Neuronal stem cell (in vitro differentiated cells): ENCODE data around the gene BMPER.

ENCODE experiments used
- DNase-seq: peaks from one replicate; pipeline ENCODE4 v3.0.0-alpha.2; 2013; ENCODE audit warnings: low spot score
- H2AFZ ChIP-seq: one replicate; pipeline ENCODE4 v1.6.1; 2013; ENCODE audit warnings: mild to moderate bottlenecking, low read length, inconsistent platforms
- H2AK5ac ChIP-seq: 2 replicates; pipeline ENCODE4 v1.6.1; 2013; ENCODE audit warnings: low read depth, mild to moderate bottlenecking, inconsistent platforms, low read length, moderate library complexity, mixed read lengths
- H2BK120ac ChIP-seq: 2 replicates; pipeline ENCODE4 v1.6.1; 2013; ENCODE audit warnings: low read depth, mild to moderate bottlenecking, inconsistent platforms, low read length, moderate library complexity, mixed read lengths
- H2BK12ac ChIP-seq: one replicate; pipeline ENCODE4 v1.6.1; 2013; ENCODE audit warnings: low read length, inconsistent platforms
- H2BK15ac ChIP-seq: 2 replicates; pipeline ENCODE4 v1.6.1; 2013; ENCODE audit warnings: mild to moderate bottlenecking, low read length, inconsistent platforms, mixed read lengths
- H2BK5ac ChIP-seq: one replicate; pipeline ENCODE4 v1.6.1; 2013; ENCODE audit warnings: inconsistent platforms, mild to moderate bottlenecking, low read length, moderate library complexity
- H3K14ac ChIP-seq: one replicate; pipeline ENCODE4 v1.6.1; 2013; ENCODE audit warnings: low read length, inconsistent platforms
- H3K18ac ChIP-seq: 2 replicates; pipeline ENCODE4 v1.6.1; 2013; ENCODE audit warnings: low read length, inconsistent platforms
- H3K23ac ChIP-seq: 2 replicates; pipeline ENCODE4 v1.6.1; 2013; ENCODE audit warnings: low read depth, mild to moderate bottlenecking, mixed read lengths, low read length, inconsistent platforms; ENCODE audit not compliant: poor library complexity
- H3K27ac ChIP-seq: replicated peaks from 3 replicates; pipeline ENCODE4 v1.5.1; 2013; ENCODE audit warnings: low read length, inconsistent platforms
- H3K27me3 ChIP-seq, 3 experiments: 2 replicates each; pipeline ENCODE4 v1.6.1; 2013; ENCODE audit warnings: low read length in 3 of 3, mild to moderate bottlenecking in 2 of 3, inconsistent platforms in 1 of 3, low read depth in 1 of 3, mixed read lengths in 1 of 3, moderate library complexity in 1 of 3; ENCODE audit not compliant: control insufficient read depth in 3 of 3, insufficient read depth in 3 of 3
- H3K36me3 ChIP-seq, 2 donors: replicated peaks in 1 of 2; 2 replicates each; pipeline ENCODE4 v1.6.1; 2013; ENCODE audit warnings: low read length in 2 of 2; ENCODE audit not compliant: control insufficient read depth in 2 of 2, insufficient read depth in 2 of 2
- H3K4ac ChIP-seq: 2 replicates; pipeline ENCODE4 v1.6.1; 2013; ENCODE audit warnings: inconsistent platforms, mild to moderate bottlenecking, low read length, moderate library complexity
- H3K4me1 ChIP-seq, 2 donors: 1 replicate in 1 of 2; 2 replicates in 1 of 2; pipeline ENCODE4 v1.6.1; 2013; ENCODE audit warnings: low read length in 2 of 2, low read depth in 1 of 2; ENCODE audit not compliant: control insufficient read depth in 2 of 2, insufficient read depth in 1 of 2
- H3K4me2 ChIP-seq: one replicate; pipeline ENCODE4 v1.6.1; 2013; ENCODE audit warnings: mild to moderate bottlenecking, low read length, inconsistent platforms; ENCODE audit not compliant: insufficient read depth, poor library complexity, severe bottlenecking
- H3K4me3 ChIP-seq, 2 donors: 2 replicates each; pipeline ENCODE4 v1.5.1; 2013; ENCODE audit warnings: low read length in 2 of 2, mild to moderate bottlenecking in 2 of 2, inconsistent platforms in 1 of 2, moderate library complexity in 1 of 2
- H3K79me1 ChIP-seq: one replicate; pipeline ENCODE4 v1.6.1; 2013; ENCODE audit warnings: low read depth, mild to moderate bottlenecking, inconsistent platforms, low read length, moderate library complexity
- H3K9ac ChIP-seq: one replicate; pipeline ENCODE4 v1.6.1; 2013; ENCODE audit warnings: mild to moderate bottlenecking, low read depth, low read length, inconsistent platforms; ENCODE audit not compliant: poor library complexity
- H3K9me3 ChIP-seq, 2 donors: replicated peaks in 1 of 2; 2 replicates each; pipeline versions ENCODE3 to v1.6.1; 2013; ENCODE audit warnings: low read length in 2 of 2, mild to moderate bottlenecking in 2 of 2, inconsistent platforms in 1 of 2, low read depth in 1 of 2, mixed read lengths in 1 of 2, moderate library complexity in 1 of 2; ENCODE audit not compliant: control insufficient read depth in 2 of 2, insufficient read depth in 1 of 2
- H4K8ac ChIP-seq: one replicate; pipeline ENCODE4 v1.6.1; 2013; ENCODE audit warnings: low read depth, mild to moderate bottlenecking, inconsistent platforms, low read length, moderate library complexity
- H4K91ac ChIP-seq: one replicate; pipeline ENCODE4 v1.6.1; 2013; ENCODE audit warnings: low read length, low read depth, mild to moderate bottlenecking, inconsistent platforms; ENCODE audit not compliant: poor library complexity
- WGBS, 2 donors: extraction: QIAGEN DNeasy Blood & Tissue Kit; methylation state at CpG; one replicate each; pipeline ENCODE4 v1.1.7; 2013; ENCODE audit warnings: missing lambda C conversion rate in 2 of 2, mixed read lengths in 1 of 2; ENCODE audit not compliant: insufficient read length in 2 of 2, insufficient replicate concordance in 1 of 2; ENCODE audit errors: extremely low coverage in 2 of 2; 5-methylcytosine and 5-hydroxymethylcytosine counted together

BMPER gene

GRCh38 chr7:34138483-34138882, 233.1 kb downstream of the BMPER start:
- Histone ChIP-seq H2BK15ac (no peak overlapping the region), H3K14ac (no peak overlapping the region), H3K36me3 (no peaks in the 10 kb centered on the region), H4K8ac (no peak overlapping the region), H3K9ac (no peak overlapping the region), H3K79me1 (no peaks in the 10 kb centered on the region), H3K4ac (no peak overlapping the region), H2BK12ac (no peak overlapping the region), H4K91ac (no peak overlapping the region), H3K18ac (no peak overlapping the region), H3K27me3 (no peaks in the 10 kb centered on the region), H2BK5ac (no peak overlapping the region), H3K4me2 (no peak overlapping the region), H3K4me3 (no peak overlapping the region), H3K4me1 (peaks cover 0 to 7% of the 10 kb centered on the region in 2 donors), H3K23ac (no peak overlapping the region), H2AK5ac (no peak overlapping the region), H3K27ac (no peak overlapping the region), H3K9me3 (no peaks in the 10 kb centered on the region), H2BK120ac (no peak overlapping the region), H2AFZ (no peak overlapping the region)
- no CpG with 5 or more reads among the region's 2 CpGs for WGBS, 2 donors
- DNase-seq = no peak

- no peak overlapping the region for H3K18ac ChIP-seq
- H4K8ac ChIP-seq = no peak overlapping the region
- H3K27me3 ChIP-seq = no peaks in the 10 kb centered on the region
- H3K36me3 ChIP-seq = no peaks in the 10 kb centered on the region
- H2BK120ac ChIP-seq = no peak overlapping the region
- no peak overlapping the region for H3K27ac ChIP-seq
- no peak overlapping the region for H3K9ac ChIP-seq
- H2AFZ ChIP-seq = no peak overlapping the region
- no peak overlapping the region for H4K91ac ChIP-seq
- no peak overlapping the region for H3K4ac ChIP-seq
- H2BK15ac ChIP-seq = no peak overlapping the region
- no peak overlapping the region for H3K4me2 ChIP-seq
- no peak overlapping the region for H2BK12ac ChIP-seq
- H3K14ac ChIP-seq = no peak overlapping the region
- H3K79me1 ChIP-seq = no peaks in the 10 kb centered on the region
- H3K23ac ChIP-seq = no peak overlapping the region
- no peak overlapping the region for H2BK5ac ChIP-seq
- no peaks in the 10 kb centered on the region for H3K9me3 ChIP-seq
- no peak overlapping the region for H3K4me3 ChIP-seq
- DNase-seq = no peak
- H3K4me1 ChIP-seq = peaks cover 0 to 7% of the 10 kb centered on the region in 2 donors
- no CpG with 5 or more reads among the region's 3 CpGs for WGBS, 2 donors
- H2AK5ac ChIP-seq = no peak overlapping the region
Measured at GRCh38 chr7:34139086-34139485, 233.7 kb downstream of the BMPER start.

GRCh38 chr7:34140066-34140465, 234.7 kb downstream of the BMPER start:
- no peak overlapping the region for H3K9ac ChIP-seq
- no peak overlapping the region for H2AK5ac ChIP-seq
- no peaks in the 10 kb centered on the region for H3K79me1 ChIP-seq
- WGBS, 2 donors = no CpG with 5 or more reads among the region's 4 CpGs
- no peak overlapping the region for H3K14ac ChIP-seq
- H2BK120ac ChIP-seq = no peak overlapping the region
- H3K23ac ChIP-seq = no peak overlapping the region
- H2BK5ac ChIP-seq = no peak overlapping the region
- no peaks in the 10 kb centered on the region for H3K9me3 ChIP-seq
- no peaks in the 10 kb centered on the region for H3K36me3 ChIP-seq
- H3K4me2 ChIP-seq = no peak overlapping the region
- no peak for DNase-seq
- H4K8ac ChIP-seq = no peak overlapping the region
- no peak overlapping the region for H3K4me3 ChIP-seq
- H3K27me3 ChIP-seq = no peaks in the 10 kb centered on the region
- peaks cover 0 to 7% of the 10 kb centered on the region in 2 donors for H3K4me1 ChIP-seq
- H2AFZ ChIP-seq = no peak overlapping the region
- H4K91ac ChIP-seq = no peak overlapping the region
- no peak overlapping the region for H3K27ac ChIP-seq
- H3K4ac ChIP-seq = no peak overlapping the region
- H2BK15ac ChIP-seq = no peak overlapping the region
- H3K18ac ChIP-seq = no peak overlapping the region
- H2BK12ac ChIP-seq = no peak overlapping the region

GRCh38 chr7:34143402-34143801, 238.1 kb downstream of the BMPER start:
- H3K36me3 ChIP-seq = no peaks in the 10 kb centered on the region
- no peaks in the 10 kb centered on the region for H3K9me3 ChIP-seq
- no peaks in the 10 kb centered on the region for H3K79me1 ChIP-seq
- no peak overlapping the region for H3K4ac ChIP-seq
- no peak overlapping the region for H3K23ac ChIP-seq
- peaks cover 0 to 2% of the 10 kb centered on the region in 2 donors for H3K4me1 ChIP-seq
- H2AFZ ChIP-seq = no peak overlapping the region
- no peak overlapping the region for H3K18ac ChIP-seq
- no peak overlapping the region for H2BK12ac ChIP-seq
- no peak overlapping the region for H4K91ac ChIP-seq
- no peak overlapping the region for H2BK5ac ChIP-seq
- H2BK15ac ChIP-seq = no peak overlapping the region
- no peak overlapping the region for H3K27ac ChIP-seq
- H2AK5ac ChIP-seq = no peak overlapping the region
- no peak for DNase-seq
- H4K8ac ChIP-seq = no peak overlapping the region
- no peak overlapping the region for H3K4me2 ChIP-seq
- H3K4me3 ChIP-seq = no peak overlapping the region
- H3K14ac ChIP-seq = no peak overlapping the region
- WGBS, 2 donors = no CpG with 5 or more reads among the region's 2 CpGs
- H2BK120ac ChIP-seq = no peak overlapping the region
- no peak overlapping the region for H3K9ac ChIP-seq
- H3K27me3 ChIP-seq = no peaks in the 10 kb centered on the region
